Testis (tissue), 2 donors: ENCODE measurements around the gene COL7A1.

Experiments used
- CTCF ChIP-seq, 3 experiments: fragments of 450-650 bp in 2 of 3; fragments of 200-600 bp in 1 of 3; sonication (generic) in 1 of 3; IDR thresholded peaks; one replicate each; pipeline ENCODE4 v1.5.1; 2016 to 2019; ENCODE audit warnings: antibody characterized with exemption in 3 of 3, mild to moderate bottlenecking in 2 of 3, moderate library complexity in 1 of 3
- POLR2A ChIP-seq: fragments of 450-650 bp; IDR thresholded peaks from one replicate; pipeline ENCODE4 v1.6.1; 2017; ENCODE audit warnings: antibody characterized with exemption, mild to moderate bottlenecking, moderate library complexity

- TF ChIP-seq POLR2A (no peak), CTCF (IDR thresholded peaks at IDR 0.05) (no peak)
Measured at GRCh38 chr3:48575366-48575765, 19.8 kb downstream of the COL7A1 start.
